ENCODE measurements around the gene RNF220.

DNA sequence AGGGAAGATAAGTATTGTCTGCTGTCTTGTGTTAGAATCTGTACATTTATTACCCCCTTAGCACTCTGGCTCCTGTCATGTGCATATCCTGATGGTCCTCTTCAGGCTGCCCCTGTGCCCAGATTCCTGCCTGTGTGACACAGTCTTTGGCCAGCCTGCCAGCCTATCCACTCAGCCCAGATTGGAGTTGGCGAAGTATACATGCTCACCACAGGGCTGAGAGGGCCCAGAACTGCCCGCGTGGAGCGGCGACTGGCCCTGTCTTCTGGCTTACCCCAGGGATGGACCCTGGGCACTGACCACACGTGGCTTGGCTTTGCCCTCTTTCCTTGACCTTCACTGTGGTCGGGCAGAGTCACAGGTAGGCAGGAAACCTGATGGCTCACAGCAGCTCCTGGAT is 11.4 kb downstream of the RNF220 start:
- TF ChIP-seq, protein P1, sequence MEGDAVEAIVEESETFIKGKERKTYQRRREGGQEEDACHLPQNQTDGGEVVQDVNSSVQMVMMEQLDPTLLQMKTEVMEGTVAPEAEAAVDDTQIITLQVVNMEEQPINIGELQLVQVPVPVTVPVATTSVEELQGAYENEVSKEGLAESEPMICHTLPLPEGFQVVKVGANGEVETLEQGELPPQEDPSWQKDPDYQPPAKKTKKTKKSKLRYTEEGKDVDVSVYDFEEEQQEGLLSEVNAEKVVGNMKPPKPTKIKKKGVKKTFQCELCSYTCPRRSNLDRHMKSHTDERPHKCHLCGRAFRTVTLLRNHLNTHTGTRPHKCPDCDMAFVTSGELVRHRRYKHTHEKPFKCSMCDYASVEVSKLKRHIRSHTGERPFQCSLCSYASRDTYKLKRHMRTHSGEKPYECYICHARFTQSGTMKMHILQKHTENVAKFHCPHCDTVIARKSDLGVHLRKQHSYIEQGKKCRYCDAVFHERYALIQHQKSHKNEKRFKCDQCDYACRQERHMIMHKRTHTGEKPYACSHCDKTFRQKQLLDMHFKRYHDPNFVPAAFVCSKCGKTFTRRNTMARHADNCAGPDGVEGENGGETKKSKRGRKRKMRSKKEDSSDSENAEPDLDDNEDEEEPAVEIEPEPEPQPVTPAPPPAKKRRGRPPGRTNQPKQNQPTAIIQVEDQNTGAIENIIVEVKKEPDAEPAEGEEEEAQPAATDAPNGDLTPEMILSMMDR (optimal IDR thresholded peaks at IDR 0.05 in 1 of 3, IDR thresholded peaks at IDR 0.05 in 1 of 3, conservative IDR thresholded peaks at IDR 0.05 in 1 of 3; ENCODE audit: extremely low read depth in 1 of 3, insufficient read depth in 2 of 3, low read length in 3 of 3), result no peak
- no peak for TF ChIP-seq EZH2 (IDR thresholded peaks at IDR 0.05; ENCODE audit: low read length)
